Measurements from ENCODE around the gene ADORA2A. TPM values are rescaled to one million over a fixed set of nuclear protein-coding genes. Genes with fewer than 3 reads are reported as not detected.

The ADORA2A gene
- total and polyA plus RNA-seq, 2 of the 8 experiments (the other 6 are each of a cell fraction or from before 2014, with no cell fraction given): 7.1 to 20.3 TPM

- Histone ChIP-seq H4K8ac (ENCODE audit: extremely low read depth, insufficient read depth, low read length) (no peak overlapping the region), H3K14ac (ENCODE audit: insufficient read length) (no peak overlapping the region), H3K9ac (replicated peaks in 1 of 4; ENCODE audit: extremely low read depth in 1 of 4, low read depth in 3 of 4, low read length in 3 of 4) (no peak overlapping the region), H3K36me3 (ENCODE audit: control insufficient read depth in 2 of 4, insufficient read depth in 4 of 4, low read length in 3 of 4) (peaks cover 6 to 18% (median 11%) of the 10 kb centered on the region in 4 experiments; a peak in 7 of 8 replicates), H2AK5ac (ENCODE audit: low read depth, low read length) (no peak overlapping the region), H3K23me2 (ENCODE audit: low read depth, low read length) (no peaks in the 10 kb centered on the region), H4K20me1 (replicated peaks in 1 of 2; ENCODE audit: control insufficient read depth in 1 of 2, insufficient read depth in 2 of 2, low read length in 2 of 2) (peaks cover 0 to 1% of the 10 kb centered on the region in 2 experiments), H2BK20ac (ENCODE audit: low read length) (no peak overlapping the region), H4K5ac (ENCODE audit: insufficient read length, low read depth, low read length) (no peak overlapping the region), H3K23ac (ENCODE audit: insufficient read length) (no peak overlapping the region), H3K79me1 (ENCODE audit: low read depth, low read length) (no peaks in the 10 kb centered on the region), H3K56ac (replicated peaks; ENCODE audit: insufficient read length, low read depth, low read length) (no peak overlapping the region), H3K18ac (ENCODE audit: extremely low read depth, low read length) (no peak overlapping the region), H2AFZ (ENCODE audit: low read length) (no peak overlapping the region), H3K4me3 (ENCODE audit: extremely low read depth in 1 of 4, insufficient read depth in 2 of 4, low read depth in 3 of 4, low read length in 4 of 4) (no peak overlapping the region), H2BK12ac (ENCODE audit: low read depth, low read length) (no peak overlapping the region), H2BK15ac (ENCODE audit: low read length) (no peak overlapping the region), H3K79me2 (ENCODE audit: control insufficient read depth in 1 of 2, insufficient read depth in 2 of 2, low read length in 2 of 2) (no peaks in the 10 kb centered on the region), H3K4ac (replicated peaks; ENCODE audit: insufficient read length, low read depth, low read length) (no peak overlapping the region), H3K9me3 (ENCODE audit: insufficient read depth in 2 of 2, low read depth in 1 of 2, low read length in 1 of 2) (no peaks in the 10 kb centered on the region), H3K27me3 (replicated peaks in 1 of 4; ENCODE audit: control insufficient read depth in 3 of 4, extremely low read depth in 1 of 4, insufficient read depth in 3 of 4, low read length in 3 of 4) (no peaks in the 10 kb centered on the region), H3K4me1 (replicated peaks in 1 of 4; ENCODE audit: control insufficient read depth in 3 of 4, insufficient read depth in 4 of 4, low read length in 3 of 4) (peaks cover 0 to 30% (median 14%) of the 10 kb centered on the region in 4 experiments; a peak in 6 of 7 replicates), H2BK5ac (ENCODE audit: low read depth, low read length) (no peak overlapping the region; the same call in 1 of the 2 replicates), H3K4me2 (ENCODE audit: insufficient read depth in 1 of 2, low read depth in 2 of 2, low read length in 2 of 2) (no peak overlapping the region), H4K91ac (replicated peaks; ENCODE audit: insufficient read length, low read length) (no peak overlapping the region), H2BK120ac (replicated peaks; ENCODE audit: low read depth, low read length) (no peak overlapping the region), H3K27ac (ENCODE audit: low read depth, low read length) (no peak overlapping the region)
- FAIRE-seq (no peak), DNase-seq (ENCODE audit: low read depth in 1 of 2, low spot score in 2 of 2) (peak in 1 of 2 experiments; percentile 37)
- POLR2A ChIA-PET (ENCODE audit: partially characterized antibody): interaction anchor here (1.1 kb wide), 1 partner anchor 40 kb away, joined by 4 read pairs; no protein-coding TSS in a partner anchor
- WGBS, 2 experiments (ENCODE audit: extremely low coverage in 1 of 2, insufficient coverage in 1 of 2, insufficient read length in 1 of 2, insufficient replicate concordance in 2 of 2, low coverage in 1 of 2, low lambda C conversion rate in 2 of 2, missing lambda C conversion rate in 1 of 2): 77% methylated on average over 3 of the region's 6 CpGs; no CpG with 5 or more reads in 1 of the 2 experiments
- TF ChIP-seq HDAC2 (IDR thresholded peaks at IDR 0.05; ENCODE audit: borderline replicate concordance in 1 of 2, low read depth in 2 of 2, low read length in 2 of 2): no peak
- no peak for TF ChIP-seq JUND (IDR thresholded peaks at IDR 0.05; ENCODE audit: low read length)
- no peak for TF ChIP-seq JUN (IDR thresholded peaks at IDR 0.05; ENCODE audit: low read depth, low read length)
- no peak for TF ChIP-seq CHD1 (IDR thresholded peaks at IDR 0.05; ENCODE audit: low read depth, low read length)
- CTCF ChIA-PET (ENCODE audit: partially characterized antibody): interaction anchor here (0.6 to 10.6 kb wide), 8 partner anchors 11 to 142 kb away, joined by 3 to 201 read pairs (median 8); partner anchors contain the start of genes ADORA2A and UPB1
Measured at GRCh38 chr22:24416611-24417010, 10.8 kb upstream of the ADORA2A start.
